ENCODE data around the gene ARMC12. TPM values are rescaled to one million over a fixed set of nuclear protein-coding genes. Genes with fewer than 3 reads are reported as not detected.

Gene ARMC12
- total and polyA plus RNA-seq, 2 of the 4 experiments (the other 2 are of a cell fraction) = 0.18 to 0.74 TPM

DNA sequence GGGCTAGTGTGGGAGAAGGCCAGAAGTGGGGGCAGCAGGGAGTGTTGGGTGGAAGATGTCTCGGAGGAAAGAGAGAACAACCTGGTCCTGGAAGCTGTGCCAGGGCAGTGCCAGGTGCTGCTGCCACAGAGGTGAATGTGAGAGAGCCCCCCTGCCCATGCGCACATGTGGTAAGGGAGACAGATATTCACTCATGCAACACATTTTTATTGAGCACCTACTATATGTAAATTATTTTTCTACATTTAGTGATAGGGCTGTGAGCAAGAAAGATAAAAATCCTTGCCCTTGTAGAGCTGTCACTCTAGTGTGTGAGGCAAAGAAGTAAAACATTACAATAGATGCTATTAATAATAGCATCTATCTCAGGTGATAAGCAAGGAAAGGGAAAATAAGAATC lies 44.5 kb downstream of the ARMC12 start:
- no peaks in the 10 kb centered on the region for H3K9me3 ChIP-seq (ENCODE audit: control insufficient read depth, insufficient read depth, low read length)
- no peak overlapping the region for H3K4me2 ChIP-seq (ENCODE audit: low read depth, low read length)
- H3K79me1 ChIP-seq (ENCODE audit: low read depth in 1 of 2, low read length in 2 of 2) = no peaks in the 10 kb centered on the region
- intact Hi-C loops (cut with micrococcal nuclease) (no loop called here), in situ Hi-C loops (cut with MboI; ENCODE audit: low sequenced_read_pairs) (no loop called here), dilution Hi-C loops (cut with HindIII; ENCODE audit: low sequenced_read_pairs, unreplicated experiment) (no loop called here)
- peaks cover 36% of the 10 kb centered on the region for H3K27me3 ChIP-seq (ENCODE audit: control insufficient read depth, insufficient read depth, low read length)
- no peak overlapping the region for H3K14ac ChIP-seq (replicated peaks; ENCODE audit: low read depth, low read length)
- H3K9ac ChIP-seq (ENCODE audit: low read depth, low read length) = no peak overlapping the region
- no peak for ATAC-seq (ENCODE audit: low read depth)
- POLR2A ChIA-PET (ENCODE audit: unreplicated experiment) = no interaction called here
- H3K4ac ChIP-seq (ENCODE audit: low read depth, low read length) = no peak overlapping the region
- no peak overlapping the region for H4K91ac ChIP-seq (ENCODE audit: insufficient read depth, low read depth, low read length)
- no peaks in the 10 kb centered on the region; the same call in 1 of the 2 replicates for H4K20me1 ChIP-seq (ENCODE audit: insufficient read depth, low read length)
- TF ChIP-seq RCOR1 (IDR thresholded peaks at IDR 0.05; ENCODE audit: insufficient replicate concordance, low read length) (no peak), CEBPB (IDR thresholded peaks at IDR 0.05; ENCODE audit: low read depth, low read length) (no peak), CHD1 (IDR thresholded peaks at IDR 0.05; ENCODE audit: low read depth, low read length) (no peak), FOS (IDR thresholded peaks at IDR 0.05; ENCODE audit: low read depth, low read length) (no peak), RAD21 (IDR thresholded peaks at IDR 0.05; ENCODE audit: low read length) (no peak), MAZ (IDR thresholded peaks at IDR 0.05; ENCODE audit: borderline replicate concordance, low read depth, low read length) (no peak), BHLHE40 (IDR thresholded peaks at IDR 0.05; ENCODE audit: low read depth, low read length) (no peak), POLR2A (IDR thresholded peaks at IDR 0.05; ENCODE audit: low read depth, low read length) (no peak), MXI1 (IDR thresholded peaks at IDR 0.05; ENCODE audit: borderline replicate concordance, low read depth, low read length) (no peak), RFX5 (IDR thresholded peaks at IDR 0.05; ENCODE audit: low read depth, low read length) (no peak), USF2 (IDR thresholded peaks at IDR 0.05; ENCODE audit: low read depth, low read length) (no peak), SMC3 (IDR thresholded peaks at IDR 0.05; ENCODE audit: low read depth, low read length) (no peak), NFE2L2 (IDR thresholded peaks at IDR 0.05; ENCODE audit: low read depth, low read length) (no peak), MAFK (IDR thresholded peaks at IDR 0.05; ENCODE audit: low read depth, low read length) (no peak)
- TF ChIP-seq, protein P1, sequence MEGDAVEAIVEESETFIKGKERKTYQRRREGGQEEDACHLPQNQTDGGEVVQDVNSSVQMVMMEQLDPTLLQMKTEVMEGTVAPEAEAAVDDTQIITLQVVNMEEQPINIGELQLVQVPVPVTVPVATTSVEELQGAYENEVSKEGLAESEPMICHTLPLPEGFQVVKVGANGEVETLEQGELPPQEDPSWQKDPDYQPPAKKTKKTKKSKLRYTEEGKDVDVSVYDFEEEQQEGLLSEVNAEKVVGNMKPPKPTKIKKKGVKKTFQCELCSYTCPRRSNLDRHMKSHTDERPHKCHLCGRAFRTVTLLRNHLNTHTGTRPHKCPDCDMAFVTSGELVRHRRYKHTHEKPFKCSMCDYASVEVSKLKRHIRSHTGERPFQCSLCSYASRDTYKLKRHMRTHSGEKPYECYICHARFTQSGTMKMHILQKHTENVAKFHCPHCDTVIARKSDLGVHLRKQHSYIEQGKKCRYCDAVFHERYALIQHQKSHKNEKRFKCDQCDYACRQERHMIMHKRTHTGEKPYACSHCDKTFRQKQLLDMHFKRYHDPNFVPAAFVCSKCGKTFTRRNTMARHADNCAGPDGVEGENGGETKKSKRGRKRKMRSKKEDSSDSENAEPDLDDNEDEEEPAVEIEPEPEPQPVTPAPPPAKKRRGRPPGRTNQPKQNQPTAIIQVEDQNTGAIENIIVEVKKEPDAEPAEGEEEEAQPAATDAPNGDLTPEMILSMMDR (conservative IDR thresholded peaks at IDR 0.05; ENCODE audit: low read depth, low read length) = no peak
- TF ChIP-seq, protein P2, sequence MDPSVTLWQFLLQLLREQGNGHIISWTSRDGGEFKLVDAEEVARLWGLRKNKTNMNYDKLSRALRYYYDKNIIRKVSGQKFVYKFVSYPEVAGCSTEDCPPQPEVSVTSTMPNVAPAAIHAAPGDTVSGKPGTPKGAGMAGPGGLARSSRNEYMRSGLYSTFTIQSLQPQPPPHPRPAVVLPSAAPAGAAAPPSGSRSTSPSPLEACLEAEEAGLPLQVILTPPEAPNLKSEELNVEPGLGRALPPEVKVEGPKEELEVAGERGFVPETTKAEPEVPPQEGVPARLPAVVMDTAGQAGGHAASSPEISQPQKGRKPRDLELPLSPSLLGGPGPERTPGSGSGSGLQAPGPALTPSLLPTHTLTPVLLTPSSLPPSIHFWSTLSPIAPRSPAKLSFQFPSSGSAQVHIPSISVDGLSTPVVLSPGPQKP (IDR thresholded peaks at IDR 0.05; ENCODE audit: borderline replicate concordance, low read depth, low read length) = no peak
- H3K36me3 ChIP-seq (ENCODE audit: control insufficient read depth, insufficient read depth, low read length) = no peaks in the 10 kb centered on the region
- WGBS, 2 experiments (ENCODE audit: extremely low coverage in 2 of 2, insufficient read length in 1 of 2) = no CpG with 5 or more reads among the region's 2 CpGs
- no peak overlapping the region for H2AK5ac ChIP-seq (ENCODE audit: low read depth, low read length)
- no peak overlapping the region for H3K23ac ChIP-seq (ENCODE audit: low read depth, low read length)
- no peak for DNase-seq
- no peak overlapping the region for H2BK15ac ChIP-seq (ENCODE audit: low read depth, low read length)
- H4K8ac ChIP-seq (ENCODE audit: low read depth in 2 of 2, low read length in 2 of 2) = no peak overlapping the region
- no peak overlapping the region for H2BK5ac ChIP-seq (ENCODE audit: low read depth, low read length, poor library complexity, severe bottlenecking)
- no peak overlapping the region for H2BK120ac ChIP-seq (ENCODE audit: low read depth, low read length)
- no peak overlapping the region for H3K18ac ChIP-seq (ENCODE audit: low read depth, low read length)
- no peak overlapping the region for H2AFZ ChIP-seq (replicated peaks; ENCODE audit: low read length, poor library complexity)
- CTCF ChIA-PET = no interaction called here
- H2AK9ac ChIP-seq (replicated peaks; ENCODE audit: low read depth, low read length, poor library complexity) = no peak overlapping the region
- H2BK20ac ChIP-seq (ENCODE audit: low read depth, low read length) = no peak overlapping the region
- H3K9me1 ChIP-seq (ENCODE audit: insufficient read depth, low read length) = no peaks in the 10 kb centered on the region; the same call in 1 of the 2 replicates
- H3K4me3 ChIP-seq (ENCODE audit: insufficient read depth, low read depth, low read length) = no peak overlapping the region
- H3K56ac ChIP-seq (ENCODE audit: extremely low read depth, insufficient read depth, low read length) = no peak overlapping the region
- H3K4me1 ChIP-seq (ENCODE audit: control insufficient read depth, insufficient read depth, low read length) = no peaks in the 10 kb centered on the region
- BruUV-seq (replicated peaks) = no TSS peak
- no peak overlapping the region for H3K27ac ChIP-seq (ENCODE audit: insufficient read depth, low read length)
- H4K5ac ChIP-seq (ENCODE audit: low read depth, low read length) = no peak overlapping the region
